ENCODE data around the gene GCFC2. TPM values are rescaled to one million over a fixed set of nuclear protein-coding genes. Genes with fewer than 3 reads are reported as not detected.

GCFC2 gene
- total and polyA plus RNA-seq, 3 experiments from 2014 or later, result 27.3 to 30.8 (median 28.4) TPM

DNA sequence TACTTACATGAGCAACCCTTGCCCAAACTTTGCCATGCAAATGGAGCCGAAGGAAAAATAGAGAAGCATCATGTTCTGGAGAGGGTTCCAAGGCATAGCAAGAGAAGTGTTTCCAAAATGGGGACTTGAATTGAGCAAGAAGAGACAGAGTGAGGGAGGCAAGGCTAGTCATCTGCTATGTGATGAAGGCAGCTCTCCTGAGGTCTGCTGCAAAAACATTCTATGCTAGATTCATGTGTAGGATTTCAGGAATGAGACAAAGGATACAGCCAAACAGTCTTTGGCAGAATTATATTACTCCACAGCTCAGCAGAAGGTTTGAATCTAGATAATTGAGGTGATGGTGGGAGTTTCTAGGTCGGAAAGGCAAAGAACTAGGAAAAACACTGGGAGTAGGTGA lies 88.2 kb downstream of the GCFC2 start:
- no peaks in the 10 kb centered on the region for H3K9me3 ChIP-seq (ENCODE audit: low read length)
- Mint-ChIP-seq H3K27ac (no peak overlapping the region), H3K27me3 (peaks cover 16 to 57% of the 10 kb centered on the region in 2 donors), H3K4me1 (no peaks in the 10 kb centered on the region), H3K9me3 (no peaks in the 10 kb centered on the region), H3K36me3 (no peaks in the 10 kb centered on the region), H3K4me3 (no peak overlapping the region)
- ChIA-PET POLR2A (no interaction called here), CTCF (interaction anchor here (0.9 kb wide), 1 partner anchor 18 kb away, joined by 3 read pairs; no protein-coding TSS in a partner anchor)
- no peaks in the 10 kb centered on the region for H3K36me3 ChIP-seq (ENCODE audit: insufficient read depth, low read length)
- H3K27me3 ChIP-seq (ENCODE audit: insufficient read depth, low read length, poor library complexity, severe bottlenecking), result no peaks in the 10 kb centered on the region
- no peak overlapping the region for H3K4me3 ChIP-seq (ENCODE audit: low read length)
- no peaks in the 10 kb centered on the region for H3K4me1 ChIP-seq (ENCODE audit: insufficient read depth, low read length)
- H3K27ac ChIP-seq (ENCODE audit: low read depth, low read length), result no peak overlapping the region
- DNase-seq, result no peak

DNA sequence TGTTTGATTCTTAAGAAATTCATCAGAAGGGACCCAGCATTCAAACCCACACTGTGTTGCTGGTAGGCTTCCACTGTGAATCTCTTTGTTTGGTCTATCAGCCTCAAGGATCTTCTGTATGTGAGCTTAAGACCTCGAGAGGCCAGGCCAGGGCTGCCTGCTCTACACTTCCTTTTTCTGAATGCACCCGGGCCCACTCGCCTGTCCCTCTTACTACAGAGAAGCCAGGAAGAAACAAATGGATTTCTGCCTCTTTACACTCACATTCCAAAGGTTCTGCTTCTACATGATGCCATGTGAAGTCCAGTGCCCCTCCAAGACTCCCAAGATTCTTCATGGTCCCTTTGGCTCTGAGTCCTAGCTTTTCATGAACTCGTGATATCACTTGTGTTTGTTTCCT lies 89.5 kb downstream of the GCFC2 start:
- Mint-ChIP-seq H3K36me3 (no peaks in the 10 kb centered on the region), H3K27me3 (peaks cover 12 to 54% of the 10 kb centered on the region in 2 donors), H3K4me1 (no peaks in the 10 kb centered on the region), H3K4me3 (no peak overlapping the region), H3K27ac (no peak overlapping the region), H3K9me3 (no peaks in the 10 kb centered on the region)
- H3K9me3 ChIP-seq (ENCODE audit: low read length), result no peaks in the 10 kb centered on the region
- ChIA-PET POLR2A (no interaction called here), CTCF (interaction anchor here (0.7 kb wide), 1 partner anchor 13 kb away, joined by 3 read pairs; no protein-coding TSS in a partner anchor)
- H3K4me3 ChIP-seq (ENCODE audit: low read length), result no peak overlapping the region
- no peaks in the 10 kb centered on the region for H3K36me3 ChIP-seq (ENCODE audit: insufficient read depth, low read length)
- H3K27me3 ChIP-seq (ENCODE audit: insufficient read depth, low read length, poor library complexity, severe bottlenecking), result no peaks in the 10 kb centered on the region
- no peaks in the 10 kb centered on the region for H3K4me1 ChIP-seq (ENCODE audit: insufficient read depth, low read length)
- H3K27ac ChIP-seq (ENCODE audit: low read depth, low read length), result no peak overlapping the region
- DNase-seq, result no peak

DNA sequence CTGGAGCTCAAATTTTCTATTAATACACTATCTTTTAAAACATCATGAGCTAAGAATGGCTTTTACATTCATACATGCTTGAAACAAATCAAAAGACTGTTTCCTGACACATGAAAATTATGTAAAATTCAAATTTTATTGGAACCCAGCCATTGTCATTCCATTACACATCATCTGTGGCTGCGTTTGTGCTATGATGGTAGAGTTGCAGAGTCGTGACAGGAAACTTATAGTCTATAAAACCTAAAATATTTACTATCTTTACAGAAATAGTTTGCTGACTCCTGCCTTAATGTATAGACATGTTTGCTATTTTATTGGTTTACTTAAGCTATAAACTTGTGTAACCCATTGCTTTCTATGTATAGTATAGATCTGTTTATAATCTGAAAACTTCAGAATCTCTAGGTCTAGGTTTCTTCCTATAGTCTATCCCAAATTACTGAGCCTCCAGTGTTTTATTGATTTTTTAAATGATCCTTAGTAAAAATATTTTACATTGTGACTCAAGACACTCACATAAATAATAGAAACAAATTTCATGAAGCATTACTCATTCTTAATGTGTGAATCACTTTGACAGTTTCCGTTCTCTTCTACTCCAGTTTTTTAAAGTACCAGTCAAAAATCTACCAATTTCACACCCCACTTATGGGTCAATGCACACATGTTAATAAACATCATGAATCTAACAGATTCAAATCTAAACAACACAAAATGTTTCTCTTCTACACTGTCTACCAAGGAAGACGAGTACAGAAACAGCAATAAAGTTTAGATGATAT lies 90.6 kb downstream of the GCFC2 start:
- H3K4me1 ChIP-seq (ENCODE audit: insufficient read depth, low read length), result no peaks in the 10 kb centered on the region
- H3K9me3 Mint-ChIP-seq, result no peaks in the 10 kb centered on the region
- no peaks in the 10 kb centered on the region for H3K36me3 Mint-ChIP-seq
- H3K27ac Mint-ChIP-seq, result no peak overlapping the region
- no peak for DNase-seq
- H3K36me3 ChIP-seq (ENCODE audit: insufficient read depth, low read length), result no peaks in the 10 kb centered on the region
- peaks cover 8 to 44% of the 10 kb centered on the region in 2 donors for H3K27me3 Mint-ChIP-seq
- H3K9me3 ChIP-seq (ENCODE audit: low read length), result no peaks in the 10 kb centered on the region
- H3K27ac ChIP-seq (ENCODE audit: low read depth, low read length), result no peak overlapping the region
- CTCF ChIA-PET, result interaction anchor here (0.7 to 1.1 kb wide), 2 partner anchors 10 to 12 kb away, joined by 3 to 4 read pairs; no protein-coding TSS in a partner anchor
- no peak overlapping the region for H3K4me3 ChIP-seq (ENCODE audit: low read length)
- H3K4me3 Mint-ChIP-seq, result no peak overlapping the region
- POLR2A ChIA-PET, result interaction anchor here (0.6 kb wide), 1 partner anchor 1187 kb away, joined by 3 read pairs; no protein-coding TSS in a partner anchor
- H3K4me1 Mint-ChIP-seq, result no peaks in the 10 kb centered on the region
- H3K27me3 ChIP-seq (ENCODE audit: insufficient read depth, low read length, poor library complexity, severe bottlenecking), result no peaks in the 10 kb centered on the region

- CTCF ChIA-PET, result no interaction called here
- Histone ChIP-seq H3K4me3 (ENCODE audit: low read length) (no peak overlapping the region), H3K4me1 (ENCODE audit: insufficient read depth, low read length) (no peaks in the 10 kb centered on the region)
Measured at GRCh38 chr2:75616933-75617332, 93.8 kb downstream of the GCFC2 start.

GRCh38 chr2:75616406-75616805 lies 94.3 kb downstream of the GCFC2 start:
- Mint-ChIP-seq H3K9me3 (no peaks in the 10 kb centered on the region), H3K27ac (no peak overlapping the region), H3K27me3 (peaks cover 9 to 32% of the 10 kb centered on the region in 2 donors), H3K4me3 (no peak overlapping the region), H3K4me1 (no peaks in the 10 kb centered on the region), H3K36me3 (no peaks in the 10 kb centered on the region)
- Histone ChIP-seq H3K36me3 (ENCODE audit: insufficient read depth, low read length) (no peaks in the 10 kb centered on the region), H3K4me3 (ENCODE audit: low read length) (no peak overlapping the region), H3K9me3 (ENCODE audit: low read length) (no peaks in the 10 kb centered on the region), H3K27me3 (ENCODE audit: insufficient read depth, low read length, poor library complexity, severe bottlenecking) (no peaks in the 10 kb centered on the region), H3K27ac (ENCODE audit: low read depth, low read length) (no peak overlapping the region), H3K4me1 (ENCODE audit: insufficient read depth, low read length) (no peaks in the 10 kb centered on the region)
- ChIA-PET POLR2A (no interaction called here), CTCF (interaction anchor here (1.4 kb wide), 1 partner anchor 10 kb away, joined by 3 read pairs; no protein-coding TSS in a partner anchor)
- no peak for DNase-seq

More at GRCh38 chr2:75616933-75617332, 93.8 kb downstream of the GCFC2 start:
- POLR2A ChIA-PET, result no interaction called here
- H3K36me3 ChIP-seq (ENCODE audit: insufficient read depth, low read length), result no peaks in the 10 kb centered on the region
- no peak overlapping the region for H3K4me3 Mint-ChIP-seq
- H3K27me3 Mint-ChIP-seq, result peaks cover 7 to 32% of the 10 kb centered on the region in 2 donors
- H3K9me3 Mint-ChIP-seq, result no peaks in the 10 kb centered on the region
- H3K36me3 Mint-ChIP-seq, result no peaks in the 10 kb centered on the region
- no peak overlapping the region for H3K27ac Mint-ChIP-seq
- no peaks in the 10 kb centered on the region for H3K27me3 ChIP-seq (ENCODE audit: insufficient read depth, low read length, poor library complexity, severe bottlenecking)
- no peak for DNase-seq
- H3K4me1 Mint-ChIP-seq, result no peaks in the 10 kb centered on the region
- H3K9me3 ChIP-seq (ENCODE audit: low read length), result no peaks in the 10 kb centered on the region
- H3K27ac ChIP-seq (ENCODE audit: low read depth, low read length), result no peak overlapping the region

GRCh38 chr2:75614162-75614651 lies 96.5 kb downstream of the GCFC2 start:
- CTCF ChIA-PET, result no interaction called here
- POLR2A ChIA-PET, result no interaction called here
- Histone ChIP-seq H3K9me3 (ENCODE audit: low read length) (no peaks in the 10 kb centered on the region), H3K36me3 (ENCODE audit: insufficient read depth, low read length) (no peaks in the 10 kb centered on the region), H3K27me3 (ENCODE audit: insufficient read depth, low read length, poor library complexity, severe bottlenecking) (peaks cover 7% of the 10 kb centered on the region), H3K27ac (ENCODE audit: low read depth, low read length) (no peak overlapping the region), H3K4me1 (ENCODE audit: insufficient read depth, low read length) (no peaks in the 10 kb centered on the region), H3K4me3 (ENCODE audit: low read length) (no peak overlapping the region)
- no peak overlapping the region for H3K4me3 Mint-ChIP-seq
- no peaks in the 10 kb centered on the region for H3K4me1 Mint-ChIP-seq
- peaks cover 18 to 40% of the 10 kb centered on the region in 2 donors for H3K27me3 Mint-ChIP-seq
- no peaks in the 10 kb centered on the region for H3K36me3 Mint-ChIP-seq
- H3K27ac Mint-ChIP-seq, result no peak overlapping the region
- no peaks in the 10 kb centered on the region for H3K9me3 Mint-ChIP-seq
- DNase-seq, result no peak

DNA sequence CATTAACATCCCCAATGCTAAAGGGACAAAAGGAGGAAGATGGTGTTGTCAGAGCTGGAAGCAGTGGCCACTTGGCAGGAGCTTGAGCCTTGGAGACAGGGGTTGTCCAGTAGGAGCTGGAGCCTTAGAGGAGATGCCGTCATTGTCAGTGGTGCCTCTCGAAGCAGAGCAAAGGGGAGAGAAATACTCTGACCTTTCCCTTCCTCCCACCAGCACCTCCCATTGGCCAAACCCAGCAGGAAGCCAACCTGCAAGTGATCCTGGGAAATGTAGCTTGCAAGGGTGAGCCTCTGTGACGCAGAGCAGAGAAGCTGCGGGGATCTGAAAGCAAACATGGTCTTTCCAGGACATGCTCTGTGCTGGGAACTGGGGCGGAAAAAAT lies 97.9 kb downstream of the GCFC2 start:
- H3K9me3 Mint-ChIP-seq, result no peaks in the 10 kb centered on the region
- DNase-seq, result no peak
- no peak overlapping the region for H3K27ac Mint-ChIP-seq
- no peak overlapping the region for H3K4me3 Mint-ChIP-seq
- Histone ChIP-seq H3K4me3 (ENCODE audit: low read length) (no peak overlapping the region), H3K36me3 (ENCODE audit: insufficient read depth, low read length) (no peaks in the 10 kb centered on the region), H3K27me3 (ENCODE audit: insufficient read depth, low read length, poor library complexity, severe bottlenecking) (peaks cover 7% of the 10 kb centered on the region), H3K9me3 (ENCODE audit: low read length) (no peaks in the 10 kb centered on the region), H3K4me1 (ENCODE audit: insufficient read depth, low read length) (peaks cover 4% of the 10 kb centered on the region), H3K27ac (ENCODE audit: low read depth, low read length) (no peak overlapping the region)
- peaks cover 28 to 45% of the 10 kb centered on the region in 2 donors for H3K27me3 Mint-ChIP-seq
- CTCF ChIA-PET, result no interaction called here
- H3K36me3 Mint-ChIP-seq, result no peaks in the 10 kb centered on the region
- peaks cover 0 to 6% (median 0%) of the 10 kb centered on the region in 3 donors for H3K4me1 Mint-ChIP-seq
- POLR2A ChIA-PET, result no interaction called here

Measured in CD8-positive, alpha-beta memory T cell (primary cell).